ENCODE data around the gene SLC7A8. TPM values are rescaled to one million over a fixed set of nuclear protein-coding genes. Genes with fewer than 3 reads are reported as not detected.

The SLC7A8 gene
- total RNA-seq, 1 experiment from 2014 or later, result 3.8 TPM

- ChIA-PET POLR2A (ENCODE audit: unreplicated experiment) (interaction anchor here (0.7 to 1.1 kb wide), 2 partner anchors 16 to 34 kb away, joined by 3 to 6 read pairs; partner anchors contain the start of genes ACIN1 and C14orf119), CTCF (interaction anchor here (3.7 kb wide), 1 partner anchor 10 kb away, joined by 19 read pairs; no protein-coding TSS in a partner anchor)
- BruUV-seq (replicated peaks), result no TSS peak
- peak; percentile 98 for ATAC-seq
- Histone ChIP-seq H3K36me3 (ENCODE audit: low read depth, low read length) (peaks cover 72% of the 10 kb centered on the region), H4K20me1 (ENCODE audit: low read length) (no peaks in the 10 kb centered on the region), H3K4me1 (ENCODE audit: insufficient read depth, low read length) (peaks cover 26% of the 10 kb centered on the region), H3K27me3 (ENCODE audit: low read length) (no peaks in the 10 kb centered on the region), H3K4me2 (ENCODE audit: low read length) (peak overlapping the region; percentile 63), H3F3A (ENCODE audit: low read length, unreplicated experiment) (peaks cover 7% of the 10 kb centered on the region), H2AFZ (ENCODE audit: low read length) (no peak overlapping the region), H3K9me2 (replicated peaks; ENCODE audit: low read length) (no peaks in the 10 kb centered on the region), H3K4me3 (ENCODE audit: low read length) (peak overlapping the region; percentile 13; the same call in 1 of the 2 replicates), H3K27ac (ENCODE audit: low read length) (peak overlapping the region; percentile 61), H3K9ac (ENCODE audit: low read length) (peak overlapping the region; percentile 5; the same call in 1 of the 2 replicates), H3K79me2 (ENCODE audit: low read length) (0 out of 2 replicates have a peak, but pooled peaks cover 5% of the 10 kb centered on the region), H3K9me3 (ENCODE audit: low read length) (no peaks in the 10 kb centered on the region)
- intact Hi-C loops (cut with micrococcal nuclease), result loop anchor here (10.0 kb wide), 1 partner anchor 476 kb away; the partner anchor contains the start of genes THTPA and ZFHX2
- TF ChIP-seq EZH2 (IDR thresholded peaks at IDR 0.05; ENCODE audit: low read length, unreplicated experiment) (no peak), EZH2phosphoT487 (IDR thresholded peaks at IDR 0.05; ENCODE audit: borderline replicate concordance, low read length) (no peak), CTCF (conservative IDR thresholded peaks at IDR 0.05; ENCODE audit: low read depth, low read length) (no peak)
- DNase-seq, result peak; percentile 96
These were observed 104.8 kb downstream of the SLC7A8 start for GRCh38 chr14:23078692-23079116.

- Histone ChIP-seq H3K27me3 (ENCODE audit: low read length) (no peaks in the 10 kb centered on the region), H3K9me3 (ENCODE audit: low read length) (no peaks in the 10 kb centered on the region), H3F3A (ENCODE audit: low read length, unreplicated experiment) (peaks cover 7% of the 10 kb centered on the region), H3K4me2 (ENCODE audit: low read length) (peak overlapping the region; percentile 63; the same call in 1 of the 2 replicates), H4K20me1 (ENCODE audit: low read length) (no peaks in the 10 kb centered on the region), H3K9ac (ENCODE audit: low read length) (peak overlapping the region; percentile 5; the same call in 1 of the 2 replicates), H3K4me3 (ENCODE audit: low read length) (no peak overlapping the region), H2AFZ (ENCODE audit: low read length) (no peak overlapping the region), H3K27ac (ENCODE audit: low read length) (peak overlapping the region; percentile 61), H3K79me2 (ENCODE audit: low read length) (0 out of 2 replicates have a peak, but pooled peaks cover 5% of the 10 kb centered on the region), H3K36me3 (ENCODE audit: low read depth, low read length) (peaks cover 71% of the 10 kb centered on the region), H3K4me1 (ENCODE audit: insufficient read depth, low read length) (peaks cover 28% of the 10 kb centered on the region), H3K9me2 (replicated peaks; ENCODE audit: low read length) (no peaks in the 10 kb centered on the region)
- POLR2A ChIA-PET (ENCODE audit: unreplicated experiment), result interaction anchor here (1.1 kb wide), 1 partner anchor 17 kb away, joined by 6 read pairs; the partner anchor contains the start of genes ACIN1 and C14orf119
- CTCF ChIA-PET, result interaction anchor here (1.1 to 3.7 kb wide), 2 partner anchors 9 to 42 kb away, joined by 4 to 19 read pairs; no protein-coding TSS in a partner anchor
- BruUV-seq (replicated peaks), result no TSS peak
- DNase-seq (no peak), ATAC-seq (no peak)
- no peak for TF ChIP-seq EZH2 (IDR thresholded peaks at IDR 0.05; ENCODE audit: low read length, unreplicated experiment)
- intact Hi-C loops (cut with micrococcal nuclease), result loop anchor here (2.0 to 10.0 kb wide), 2 partner anchors 31 to 477 kb away; partner anchors contain the start of genes THTPA and ZFHX2
These were observed 105.5 kb downstream of the SLC7A8 start for GRCh38 chr14:23077962-23078361.

GRCh38 chr14:23076785-23077408, 106.6 kb downstream of the SLC7A8 start:
- no peak overlapping the region for H3K4me2 ChIP-seq (ENCODE audit: low read length)

More at GRCh38 chr14:23076785-23077408, 106.6 kb downstream of the SLC7A8 start:
- Histone ChIP-seq H3K79me2 (ENCODE audit: low read length) (0 out of 2 replicates have a peak, but pooled peaks cover 5% of the 10 kb centered on the region), H3F3A (ENCODE audit: low read length, unreplicated experiment) (peaks cover 7% of the 10 kb centered on the region), H4K20me1 (ENCODE audit: low read length) (no peaks in the 10 kb centered on the region), H3K27ac (ENCODE audit: low read length) (no peak overlapping the region), H3K36me3 (ENCODE audit: low read depth, low read length) (peaks cover 73% of the 10 kb centered on the region), H3K9ac (ENCODE audit: low read length) (no peak overlapping the region), H3K27me3 (ENCODE audit: low read length) (no peaks in the 10 kb centered on the region), H3K4me3 (ENCODE audit: low read length) (no peak overlapping the region), H3K4me1 (ENCODE audit: insufficient read depth, low read length) (peaks cover 38% of the 10 kb centered on the region), H3K9me3 (ENCODE audit: low read length) (no peaks in the 10 kb centered on the region), H3K9me2 (replicated peaks; ENCODE audit: low read length) (no peaks in the 10 kb centered on the region), H2AFZ (ENCODE audit: low read length) (no peak overlapping the region)
- BruUV-seq (replicated peaks), result no TSS peak
- no peak for ATAC-seq
- peak; percentile 62 for DNase-seq
- ChIA-PET CTCF (interaction anchor here (0.5 to 3.7 kb wide), 3 partner anchors 8 to 44 kb away, joined by 4 to 19 read pairs (median 4); no protein-coding TSS in a partner anchor), POLR2A (ENCODE audit: unreplicated experiment) (no interaction called here)
- TF ChIP-seq EZH2phosphoT487 (IDR thresholded peaks at IDR 0.05; ENCODE audit: borderline replicate concordance, low read length), result no peak
- TF ChIP-seq CTCF (conservative IDR thresholded peaks at IDR 0.05; ENCODE audit: low read depth, low read length), result peak; percentile 83; the same call in 1 of the 2 replicates
- intact Hi-C loops (cut with micrococcal nuclease), result loop anchor here (2.0 to 10.0 kb wide), 2 partner anchors 32 to 478 kb away; partner anchors contain the start of genes THTPA and ZFHX2

All from PC-3 (cell line).